Amygdala (tissue), 56 donors: ENCODE results near the gene PAXIP1.

Experiments used
- DNase-seq, 56 donors: peaks; one replicate each; lab custom pipeline; 2025; lab: John Stamatoyannopoulos, UW

The PAXIP1 gene

DNA sequence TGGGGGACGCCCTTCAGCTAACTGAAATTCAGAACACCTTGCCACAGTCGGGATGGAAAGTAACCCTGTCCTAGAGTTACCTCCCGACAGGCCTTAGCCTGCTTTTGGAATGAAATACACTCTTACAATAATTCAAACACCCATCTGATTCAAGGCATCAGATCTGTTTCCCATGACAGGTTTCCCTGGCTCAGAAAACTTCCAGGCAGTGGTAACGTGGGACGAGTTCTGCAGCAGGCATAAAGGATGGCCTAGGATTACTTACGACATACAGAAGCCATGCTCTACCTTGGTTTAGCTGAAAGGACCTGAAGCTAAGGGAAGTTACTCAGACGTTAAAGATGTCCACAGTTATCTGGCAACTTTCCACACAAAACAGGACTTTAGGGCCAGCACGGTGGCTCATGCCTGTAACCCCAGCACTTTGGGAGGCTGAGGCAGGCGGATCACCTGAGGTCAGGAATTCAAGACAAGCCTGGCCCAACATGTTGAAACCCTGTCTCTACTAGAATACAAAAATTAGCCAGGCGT, 5.0 kb downstream of the PAXIP1 start:
- no peak for DNase-seq

- no peak for DNase-seq
These were observed 6.2 kb downstream of the PAXIP1 start for GRCh38 chr7:154996756-154997155.

- DNase-seq: no peak
These were observed 6.8 kb downstream of the PAXIP1 start for GRCh38 chr7:154996101-154996500.

DNA sequence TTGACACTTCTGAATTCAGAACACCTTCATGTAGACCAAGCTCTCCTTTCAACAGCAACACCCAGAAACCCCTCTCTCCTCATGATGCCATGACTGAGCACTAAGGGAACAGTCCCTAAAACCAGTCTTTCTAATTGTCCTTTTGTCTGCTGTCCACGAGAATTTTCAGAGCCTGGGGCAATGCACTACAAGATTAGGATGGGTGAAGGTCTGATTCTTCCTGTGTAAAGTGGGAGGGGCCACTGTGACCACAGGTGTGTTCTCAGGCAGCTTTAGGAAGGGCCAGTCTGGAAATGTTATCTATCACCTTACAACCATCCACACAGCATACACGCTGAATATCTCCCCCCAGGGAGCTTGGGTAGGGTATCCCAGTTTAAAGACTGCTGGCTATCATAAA, 7.9 kb downstream of the PAXIP1 start:
- DNase-seq: no peak

GRCh38 chr7:154990964-154991540, 11.9 kb downstream of the PAXIP1 start:
- DNase-seq: no peak

DNA sequence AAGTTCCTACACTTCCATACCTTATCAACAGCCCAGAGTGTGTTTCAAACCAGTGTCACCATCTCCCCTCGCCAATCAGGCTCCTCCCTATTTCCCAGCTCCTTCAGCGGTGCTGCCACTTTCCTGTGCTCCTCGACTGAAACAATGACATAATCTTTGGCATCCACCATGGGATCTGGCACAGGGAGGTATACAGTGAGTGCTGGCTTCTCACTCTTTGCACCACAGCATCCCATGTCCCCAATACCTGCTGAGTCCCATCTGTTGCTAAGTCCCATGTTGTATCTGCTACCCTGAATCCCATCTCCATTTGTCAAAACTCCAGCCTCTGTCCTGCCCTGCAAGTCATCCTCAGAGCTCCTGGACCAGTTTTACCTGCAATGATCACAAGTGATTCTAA, 15.4 kb downstream of the PAXIP1 start:
- no peak for DNase-seq

GRCh38 chr7:154986200-154986945, 16.6 kb downstream of the PAXIP1 start:
- DNase-seq: no peak

GRCh38 chr7:154985230-154985629, 17.7 kb downstream of the PAXIP1 start:
- DNase-seq: no peak

DNA sequence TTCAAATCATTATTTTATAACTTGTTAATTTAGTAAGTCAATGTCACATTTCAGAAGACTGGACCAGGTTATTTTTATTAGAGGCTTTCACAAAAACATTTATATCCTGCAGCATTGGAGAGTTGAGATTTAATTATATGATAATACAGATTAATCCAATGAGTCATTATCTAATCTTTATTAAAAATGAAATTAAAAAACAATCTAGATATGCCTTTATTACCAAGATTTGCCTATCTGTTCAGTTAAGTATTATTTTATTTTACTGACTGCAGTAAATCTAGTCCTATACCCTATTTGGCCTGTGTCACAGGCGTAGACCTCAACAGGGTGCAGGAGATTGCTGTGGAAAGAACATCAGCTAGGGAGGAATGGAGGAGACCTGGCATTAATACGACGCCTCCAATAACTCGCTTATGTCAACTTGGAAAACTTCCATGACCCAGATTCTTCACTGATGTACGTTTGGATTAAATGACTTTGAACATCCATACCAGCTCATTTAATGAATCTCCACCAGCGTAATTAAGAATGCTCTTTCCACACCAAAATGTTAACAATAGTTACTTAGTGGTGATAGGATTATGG, 18.2 kb downstream of the PAXIP1 start:
- no peak for DNase-seq

- DNase-seq: no peak
These were observed 24.9 kb downstream of the PAXIP1 start for GRCh38 chr7:154978017-154978416.

GRCh38 chr7:154977250-154977649, 25.7 kb downstream of the PAXIP1 start:
- no peak for DNase-seq

DNA sequence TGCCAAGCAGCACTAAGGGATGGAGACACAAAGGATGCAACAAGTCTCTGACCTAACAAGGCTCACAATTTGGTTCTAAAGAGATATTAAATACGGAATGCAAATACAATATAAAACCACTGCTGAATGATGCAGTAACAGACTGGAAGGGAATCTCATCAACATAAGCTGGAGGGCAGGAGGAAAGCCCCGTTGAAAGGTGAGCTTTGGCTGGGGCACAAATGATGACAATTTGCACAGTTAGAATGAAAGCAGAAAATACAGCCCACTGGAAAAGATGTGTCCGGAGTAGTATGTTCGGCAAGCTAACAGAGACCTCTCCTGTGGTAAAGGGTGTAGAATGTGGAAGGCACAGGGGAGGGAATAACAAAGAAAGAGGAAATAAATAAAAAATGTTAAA, 26.1 kb downstream of the PAXIP1 start:
- DNase-seq: no peak

GRCh38 chr7:154975984-154976383, 26.9 kb downstream of the PAXIP1 start:
- DNase-seq: no peak

- DNase-seq: no peak
These were observed 29.5 kb downstream of the PAXIP1 start for GRCh38 chr7:154973381-154973780.

- peak in 1 of 56 donors; percentile 9 for DNase-seq
These were observed 34.5 kb downstream of the PAXIP1 start for GRCh38 chr7:154968336-154969001.

DNA sequence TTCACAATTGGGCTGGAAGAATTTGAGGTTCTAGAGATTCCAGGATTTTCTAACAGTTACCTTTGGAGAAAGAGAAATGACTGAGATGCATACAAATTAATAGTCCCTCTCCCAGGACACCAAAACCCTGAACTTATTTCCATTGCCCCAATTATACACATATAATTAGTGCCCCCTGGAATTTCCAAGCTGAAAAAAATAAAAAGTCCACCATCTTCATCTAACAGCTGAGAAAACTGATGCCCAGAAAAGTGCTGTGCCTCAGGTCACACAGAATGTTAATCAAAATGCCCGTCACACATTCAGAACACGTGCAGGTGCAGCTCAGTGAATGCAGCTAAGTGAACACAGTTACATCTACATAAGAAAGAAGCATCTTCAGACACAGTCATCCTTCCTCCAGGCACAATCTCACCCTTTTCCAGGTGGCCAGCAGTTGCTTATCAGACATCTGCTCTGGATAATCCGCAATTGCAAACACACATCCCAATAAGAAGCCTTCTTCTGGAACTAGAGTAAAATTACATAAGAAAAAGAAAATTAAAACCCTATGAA, 35.4 kb downstream of the PAXIP1 start:
- no peak for DNase-seq

GRCh38 chr7:154965014-154965413, 37.9 kb downstream of the PAXIP1 start:
- no peak for DNase-seq

DNA sequence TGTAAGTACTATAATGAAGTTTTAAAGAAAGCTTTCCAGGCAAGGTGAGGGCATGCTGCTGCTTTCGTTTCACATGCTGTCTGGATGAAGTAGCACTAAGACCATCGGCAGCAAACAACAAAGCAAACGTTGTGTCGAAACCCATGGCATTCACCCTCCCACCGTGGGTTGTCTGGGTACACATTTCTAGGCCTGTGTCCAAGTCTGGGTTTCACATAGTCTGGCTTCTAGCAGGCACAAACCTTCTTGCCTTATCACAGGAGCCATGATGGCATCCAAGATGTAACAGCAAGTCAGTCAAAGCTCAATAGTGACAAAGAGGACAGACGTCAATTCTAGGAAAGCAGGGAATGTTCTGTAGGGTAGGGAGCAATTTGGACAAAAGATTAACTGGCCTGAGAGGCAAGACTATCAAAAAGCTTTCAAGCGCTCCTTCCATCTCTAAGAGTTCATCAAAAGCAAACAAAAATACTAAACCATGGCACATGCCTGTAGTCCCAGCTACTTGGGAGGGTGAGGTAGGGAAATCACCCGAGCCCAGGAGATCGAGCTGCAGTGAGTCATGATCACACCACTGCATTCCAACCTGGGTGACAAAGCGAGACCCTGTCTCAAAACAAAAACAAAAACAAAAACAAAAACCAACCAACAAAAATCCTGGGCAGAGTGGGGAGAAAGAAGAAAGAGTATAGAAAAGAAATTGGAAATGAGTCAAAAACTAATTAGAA, 42.7 kb downstream of the PAXIP1 start:
- DNase-seq: peak in 24 of 56 donors; percentile 3 to 59 (median 18)

- no peak for DNase-seq
These were observed 46.5 kb downstream of the PAXIP1 start for GRCh38 chr7:154956427-154956826.

GRCh38 chr7:154953006-154953684, 49.8 kb downstream of the PAXIP1 start:
- peak in 4 of 56 donors; percentile 3 to 50 (median 20) for DNase-seq
